IMR-90 (cell line): ENCODE data around the gene INHA. TPM values are rescaled to one million over a fixed set of nuclear protein-coding genes. Genes with fewer than 3 reads are reported as not detected.
A peak's percentile ranks its signal among the peaks of the same experiment; 100 is the strongest.

ENCODE experiments used
- ATAC-seq: fragments of 200-7000 bp; cut with Tn5 transposase; 2 replicates; pipeline ENCODE4 v1.9.1; 2020; ENCODE audit warnings: low read depth, mild to moderate bottlenecking, moderate library complexity
- BruUV-seq: library from RNA; stranded (reverse); fragments of 400-500 nt; replicated peaks from 2 replicates; lab custom pipeline; 2021; lab: Mats Ljungman, UMichigan
- CTCF ChIA-PET: fragments of 300-600 bp; formaldehyde crosslinking; extraction: SDS; loops from one replicate; lab custom pipeline; 2021; ENCODE audit warnings: antibody characterized with exemption; lab: Yijun Ruan, JAX
- POLR2A ChIA-PET: fragments of 300-600 bp; sonication (Branson Sonifier 250); formaldehyde crosslinking; loops from one replicate; lab custom pipeline; 2022; ENCODE audit warnings: antibody characterized with exemption; ENCODE audit not compliant: unreplicated experiment; lab: Charles Lee
- DNase-seq: peaks from one replicate; pipeline ENCODE4 v3.0.0; 2013
- H2AFZ ChIP-seq: replicated peaks from 2 replicates; pipeline ENCODE3; 2013; ENCODE audit warnings: low read length, mild to moderate bottlenecking; ENCODE audit not compliant: poor library complexity
- H2AK5ac ChIP-seq: 2 replicates; pipeline ENCODE4 v1.6.1; 2013; ENCODE audit warnings: low read depth, low read length, inconsistent platforms
- H2AK9ac ChIP-seq: replicated peaks from 2 replicates; pipeline ENCODE3; 2013; ENCODE audit warnings: mild to moderate bottlenecking, low read depth, low read length, moderate library complexity; ENCODE audit not compliant: poor library complexity
- H2BK120ac ChIP-seq: 2 replicates; pipeline ENCODE4 v1.6.1; 2013; ENCODE audit warnings: low read depth, low read length, inconsistent platforms
- H2BK15ac ChIP-seq: 3 replicates; pipeline ENCODE4 v1.6.1; 2013; ENCODE audit warnings: low read depth, low read length, inconsistent platforms
- H2BK20ac ChIP-seq: 2 replicates; pipeline ENCODE4 v1.6.1; 2013; ENCODE audit warnings: low read depth, mild to moderate bottlenecking, inconsistent platforms, low read length, moderate library complexity
- H2BK5ac ChIP-seq: 2 replicates; pipeline ENCODE4 v1.6.1; 2013; ENCODE audit warnings: mild to moderate bottlenecking, low read depth, low read length, inconsistent platforms; ENCODE audit not compliant: poor library complexity, severe bottlenecking
- H3K14ac ChIP-seq: replicated peaks from 2 replicates; pipeline ENCODE4 v1.6.1; 2013; ENCODE audit warnings: low read depth, low read length, inconsistent platforms
- H3K18ac ChIP-seq: 2 replicates; pipeline ENCODE4 v1.6.1; 2013; ENCODE audit warnings: low read depth, low read length, control low read depth
- H3K23ac ChIP-seq: 2 replicates; pipeline ENCODE4 v1.6.1; 2013; ENCODE audit warnings: low read depth, low read length, inconsistent platforms
- H3K27ac ChIP-seq: 2 replicates; pipeline ENCODE4 v1.5.1; 2013; ENCODE audit warnings: mild to moderate bottlenecking, control low read depth, low read length; ENCODE audit not compliant: insufficient read depth
- H3K27me3 ChIP-seq: 2 replicates; pipeline ENCODE4 v1.6.1; 2013; ENCODE audit warnings: low read length; ENCODE audit not compliant: control insufficient read depth, insufficient read depth
- H3K36me3 ChIP-seq: 2 replicates; pipeline ENCODE4 v1.6.1; 2013; ENCODE audit warnings: low read length, mixed read lengths; ENCODE audit not compliant: control insufficient read depth, insufficient read depth
- H3K4ac ChIP-seq: 2 replicates; pipeline ENCODE4 v1.6.1; 2013; ENCODE audit warnings: low read depth, low read length, inconsistent platforms
- H3K4me1 ChIP-seq: 2 replicates; pipeline ENCODE4 v1.6.1; 2013; ENCODE audit warnings: low read length, mixed read lengths; ENCODE audit not compliant: control insufficient read depth, insufficient read depth
- H3K4me2 ChIP-seq: 2 replicates; pipeline ENCODE4 v1.6.1; 2013; ENCODE audit warnings: low read depth, mild to moderate bottlenecking, control low read depth, low read length, moderate library complexity
- H3K4me3 ChIP-seq: 2 replicates; pipeline ENCODE4 v1.5.1; 2013; ENCODE audit warnings: low read depth, mild to moderate bottlenecking, control low read depth, low read length, moderate library complexity; ENCODE audit not compliant: insufficient read depth
- H3K56ac ChIP-seq: 2 replicates; pipeline ENCODE4 v1.6.1; 2013; ENCODE audit warnings: low read length, inconsistent platforms; ENCODE audit not compliant: insufficient read depth; ENCODE audit errors: extremely low read depth
- H3K79me1 ChIP-seq, 2 experiments: 2 replicates each; pipeline ENCODE4 v1.6.1; 2013; ENCODE audit warnings: low read length in 2 of 2, inconsistent platforms in 1 of 2, low read depth in 1 of 2
- H3K9ac ChIP-seq: 2 replicates; pipeline ENCODE4 v1.6.1; 2013; ENCODE audit warnings: low read depth, low read length, control low read depth
- H3K9me1 ChIP-seq: 2 replicates; pipeline ENCODE4 v1.6.1; 2013; ENCODE audit warnings: low read length, inconsistent platforms; ENCODE audit not compliant: insufficient read depth
- H3K9me3 ChIP-seq: 2 replicates; pipeline ENCODE4 v1.6.1; 2013; ENCODE audit warnings: low read length; ENCODE audit not compliant: control insufficient read depth, insufficient read depth
- H4K20me1 ChIP-seq: 2 replicates; pipeline ENCODE4 v1.6.1; 2013; ENCODE audit warnings: low read length, inconsistent platforms; ENCODE audit not compliant: insufficient read depth
- H4K5ac ChIP-seq: 2 replicates; pipeline ENCODE4 v1.6.1; 2013; ENCODE audit warnings: mild to moderate bottlenecking, low read depth, low read length, control low read depth
- H4K8ac ChIP-seq, 2 experiments: 2 replicates each; pipeline ENCODE4 v1.6.1; 2013; ENCODE audit warnings: low read depth in 2 of 2, low read length in 2 of 2, control low read depth in 1 of 2, inconsistent platforms in 1 of 2
- H4K91ac ChIP-seq: 2 replicates; pipeline ENCODE4 v1.6.1; 2013; ENCODE audit warnings: low read depth, low read length, inconsistent platforms; ENCODE audit not compliant: insufficient read depth
- CEBPB ChIP-seq: IDR thresholded peaks from 2 replicates; pipeline ENCODE4 v1.6.1; 2012; ENCODE audit warnings: low read depth, low read length, improper control_type of control experiment
- SMC3 ChIP-seq: fragments of 150-350 bp; IDR thresholded peaks from 2 replicates; pipeline ENCODE4 v1.6.1; 2016; ENCODE audit warnings: low read depth, mild to moderate bottlenecking, antibody characterized with exemption, low read length, moderate library complexity
- WGBS, 2 experiments: methylation state at CpG; one replicate each; pipeline versions ENCODE4 v1.1.5 to v1.1.7; 2013; ENCODE audit warnings: missing lambda C conversion rate in 2 of 2; ENCODE audit not compliant: insufficient read length in 1 of 2; ENCODE audit errors: extremely low coverage in 2 of 2; 5-methylcytosine and 5-hydroxymethylcytosine counted together
- dilution Hi-C: fragments of 300-500 bp; cut with HindIII; formaldehyde crosslinking; loops from one replicate; pipeline ENCODE4 v1.14.3; 2018; ENCODE audit warnings: low sequenced_read_pairs; ENCODE audit not compliant: unreplicated experiment
- in situ Hi-C: fragments of 300-500 bp; cut with MboI; formaldehyde crosslinking; loops from 3 replicates; pipeline ENCODE4 v1.14.3; 2019; ENCODE audit warnings: low sequenced_read_pairs, inconsistent platforms, mixed read lengths
- intact Hi-C: fragments of 100-400 bp; cut with micrococcal nuclease; formaldehyde crosslinking; loops from 2 replicates; pipeline ENCODE4 v1.10.0; 2022
- polyA plus RNA-seq, 3 experiments: library from polyadenylated mRNA; depleted of rRNA; stranded (reverse); fragments of >200 nt; gene quantifications; 2 replicates each; pipeline ENCODE4 v1.2.3, GENCODE V29; 2012; ENCODE audit warnings: low replicate concordance in 1 of 3
- total RNA-seq: library from RNA; depleted of rRNA; stranded (reverse); fragments of >200 nt; gene quantifications from 2 replicates; pipeline ENCODE4 v1.2.3, GENCODE V29; 2012

Gene INHA
- total and polyA plus RNA-seq, 2 of the 4 experiments (the other 2 are of a cell fraction) = 0.96 TPM; not detected in 1

GRCh38 chr2:219578811-219579613 lies 6.9 kb downstream of the INHA start:
- Histone ChIP-seq H2BK120ac (no peak overlapping the region), H4K5ac (peak overlapping the region; percentile 72; the same call in 1 of the 2 replicates), H2BK15ac (no peak overlapping the region), H3K4me3 (no peak overlapping the region), H3K36me3 (no peaks in the 10 kb centered on the region), H2BK20ac (no peak overlapping the region), H4K91ac (no peak overlapping the region), H3K4me2 (no peak overlapping the region), H2AK5ac (no peak overlapping the region), H3K27ac (no peak overlapping the region), H3K9me1 (no peaks in the 10 kb centered on the region; the same call in 1 of the 2 replicates), H2AK9ac (no peak overlapping the region), H3K4me1 (peaks cover 7% of the 10 kb centered on the region), H3K27me3 (peaks cover 16% of the 10 kb centered on the region), H3K4ac (peak overlapping the region; percentile 29; the same call in 1 of the 2 replicates), H4K8ac (peak overlapping the region; percentile 11 to 60; a peak in 2 of 4 replicates), H3K23ac (no peak overlapping the region), H2AFZ (peak overlapping the region; percentile 48), H4K20me1 (no peaks in the 10 kb centered on the region), H3K18ac (no peak overlapping the region), H2BK5ac (no peak overlapping the region), H3K14ac (no peak overlapping the region), H3K9ac (no peak overlapping the region), H3K56ac (no peak overlapping the region), H3K9me3 (no peaks in the 10 kb centered on the region), H3K79me1 (no peaks in the 10 kb centered on the region)
- DNase-seq (peak; percentile 36), ATAC-seq (peak; percentile 50; the same call in 1 of the 2 replicates)
- CTCF ChIA-PET = no interaction called here
- POLR2A ChIA-PET = no interaction called here
- dilution Hi-C loops = no loop called here
- 22% methylated on average over 3 of the region's 8 CpGs; no CpG with 5 or more reads in 1 of the 2 experiments for WGBS, 2 experiments
- in situ Hi-C loops = no loop called here
- TF ChIP-seq CEBPB (peak; percentile 78), SMC3 (no peak)
- intact Hi-C loops = no loop called here
- BruUV-seq = no TSS peak
